WTC11 (cell line): Measurements from ENCODE around the gene UBL4B.

Experiments
- ATF1 ChIP-seq: sonication (generic); formaldehyde crosslinking; IDR thresholded peaks from 2 replicates; pipeline ENCODE4 v1.8.1; 2023; ENCODE audit warnings: mild to moderate bottlenecking, moderate library complexity, missing genetic modification reagents
- CBFB ChIP-seq: sonication (generic); formaldehyde crosslinking; IDR thresholded peaks from 2 replicates; pipeline ENCODE4 v1.8.1; 2022; ENCODE audit warnings: mild to moderate bottlenecking, low read depth, missing genetic modification reagents
- CREB1 ChIP-seq: sonication (generic); formaldehyde crosslinking; IDR thresholded peaks from 2 replicates; pipeline ENCODE4 v1.8.0; 2023; ENCODE audit warnings: mild to moderate bottlenecking, missing genetic modification reagents
- ELF4 ChIP-seq: sonication (generic); formaldehyde crosslinking; IDR thresholded peaks from 2 replicates; pipeline ENCODE4 v1.8.1; 2022; ENCODE audit warnings: low read depth, mild to moderate bottlenecking, moderate library complexity, missing genetic modification reagents
- TF ChIP-seq, protein P1 (sequence below): sonication (generic); formaldehyde crosslinking; IDR thresholded peaks from 2 replicates; pipeline ENCODE4 v1.8.1; 2023; ENCODE audit warnings: mild to moderate bottlenecking, missing genetic modification reagents
- TF ChIP-seq, protein P2 (sequence below): fragments of 200-600 bp; IDR thresholded peaks from 2 replicates; pipeline ENCODE4 v1.8.0; 2022; ENCODE audit warnings: antibody characterized with exemption
- TF ChIP-seq, protein P3 (sequence below): sonication (generic); formaldehyde crosslinking; IDR thresholded peaks from 2 replicates; pipeline ENCODE4 v1.8.1; 2023; ENCODE audit warnings: mild to moderate bottlenecking, missing genetic modification reagents, moderate library complexity
- TF ChIP-seq, protein P4 (sequence below): sonication (generic); formaldehyde crosslinking; IDR thresholded peaks from 2 replicates; pipeline ENCODE4 v1.8.1; 2022; ENCODE audit warnings: low read depth, missing genetic modification reagents, borderline replicate concordance
- TF ChIP-seq, protein P5 (sequence below): sonication (generic); formaldehyde crosslinking; conservative IDR thresholded peaks from 2 replicates; pipeline ENCODE4 v1.8.1; 2022; ENCODE audit warnings: mild to moderate bottlenecking, missing genetic modification reagents

DNA sequence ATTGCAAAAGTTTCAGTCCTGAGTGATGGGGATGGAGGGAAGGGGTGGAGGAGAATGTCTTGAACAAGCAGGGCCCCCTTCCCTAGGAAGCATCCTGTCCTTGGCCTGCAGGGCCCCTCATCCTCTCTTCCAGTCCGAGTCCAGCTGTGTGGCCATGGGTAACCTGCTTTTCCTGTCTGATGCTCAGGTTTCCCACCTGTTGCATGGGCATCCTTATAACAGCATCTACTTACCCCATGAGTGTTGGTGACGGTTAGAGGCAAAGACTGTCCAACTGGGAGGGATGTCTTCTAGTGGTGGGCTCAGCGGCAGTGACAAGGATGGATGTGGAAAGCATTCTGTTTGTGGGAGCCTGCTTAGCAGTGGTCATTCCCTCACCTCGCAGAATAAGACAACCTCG lies 1.9 kb downstream of the UBL4B start:
- TF ChIP-seq, protein P1, sequence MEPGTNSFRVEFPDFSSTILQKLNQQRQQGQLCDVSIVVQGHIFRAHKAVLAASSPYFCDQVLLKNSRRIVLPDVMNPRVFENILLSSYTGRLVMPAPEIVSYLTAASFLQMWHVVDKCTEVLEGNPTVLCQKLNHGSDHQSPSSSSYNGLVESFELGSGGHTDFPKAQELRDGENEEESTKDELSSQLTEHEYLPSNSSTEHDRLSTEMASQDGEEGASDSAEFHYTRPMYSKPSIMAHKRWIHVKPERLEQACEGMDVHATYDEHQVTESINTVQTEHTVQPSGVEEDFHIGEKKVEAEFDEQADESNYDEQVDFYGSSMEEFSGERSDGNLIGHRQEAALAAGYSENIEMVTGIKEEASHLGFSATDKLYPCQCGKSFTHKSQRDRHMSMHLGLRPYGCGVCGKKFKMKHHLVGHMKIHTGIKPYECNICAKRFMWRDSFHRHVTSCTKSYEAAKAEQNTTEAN (CRISPR knock-in tag) = no peak
- TF ChIP-seq, protein P2, sequence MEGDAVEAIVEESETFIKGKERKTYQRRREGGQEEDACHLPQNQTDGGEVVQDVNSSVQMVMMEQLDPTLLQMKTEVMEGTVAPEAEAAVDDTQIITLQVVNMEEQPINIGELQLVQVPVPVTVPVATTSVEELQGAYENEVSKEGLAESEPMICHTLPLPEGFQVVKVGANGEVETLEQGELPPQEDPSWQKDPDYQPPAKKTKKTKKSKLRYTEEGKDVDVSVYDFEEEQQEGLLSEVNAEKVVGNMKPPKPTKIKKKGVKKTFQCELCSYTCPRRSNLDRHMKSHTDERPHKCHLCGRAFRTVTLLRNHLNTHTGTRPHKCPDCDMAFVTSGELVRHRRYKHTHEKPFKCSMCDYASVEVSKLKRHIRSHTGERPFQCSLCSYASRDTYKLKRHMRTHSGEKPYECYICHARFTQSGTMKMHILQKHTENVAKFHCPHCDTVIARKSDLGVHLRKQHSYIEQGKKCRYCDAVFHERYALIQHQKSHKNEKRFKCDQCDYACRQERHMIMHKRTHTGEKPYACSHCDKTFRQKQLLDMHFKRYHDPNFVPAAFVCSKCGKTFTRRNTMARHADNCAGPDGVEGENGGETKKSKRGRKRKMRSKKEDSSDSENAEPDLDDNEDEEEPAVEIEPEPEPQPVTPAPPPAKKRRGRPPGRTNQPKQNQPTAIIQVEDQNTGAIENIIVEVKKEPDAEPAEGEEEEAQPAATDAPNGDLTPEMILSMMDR = no peak
- no peak for TF ChIP-seq ATF1 (CRISPR knock-in tag)
- TF ChIP-seq, protein P3, sequence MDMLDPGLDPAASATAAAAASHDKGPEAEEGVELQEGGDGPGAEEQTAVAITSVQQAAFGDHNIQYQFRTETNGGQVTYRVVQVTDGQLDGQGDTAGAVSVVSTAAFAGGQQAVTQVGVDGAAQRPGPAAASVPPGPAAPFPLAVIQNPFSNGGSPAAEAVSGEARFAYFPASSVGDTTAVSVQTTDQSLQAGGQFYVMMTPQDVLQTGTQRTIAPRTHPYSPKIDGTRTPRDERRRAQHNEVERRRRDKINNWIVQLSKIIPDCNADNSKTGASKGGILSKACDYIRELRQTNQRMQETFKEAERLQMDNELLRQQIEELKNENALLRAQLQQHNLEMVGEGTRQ (CRISPR knock-in tag) = no peak
- TF ChIP-seq CBFB (CRISPR knock-in tag) = no peak
- TF ChIP-seq, protein P4, sequence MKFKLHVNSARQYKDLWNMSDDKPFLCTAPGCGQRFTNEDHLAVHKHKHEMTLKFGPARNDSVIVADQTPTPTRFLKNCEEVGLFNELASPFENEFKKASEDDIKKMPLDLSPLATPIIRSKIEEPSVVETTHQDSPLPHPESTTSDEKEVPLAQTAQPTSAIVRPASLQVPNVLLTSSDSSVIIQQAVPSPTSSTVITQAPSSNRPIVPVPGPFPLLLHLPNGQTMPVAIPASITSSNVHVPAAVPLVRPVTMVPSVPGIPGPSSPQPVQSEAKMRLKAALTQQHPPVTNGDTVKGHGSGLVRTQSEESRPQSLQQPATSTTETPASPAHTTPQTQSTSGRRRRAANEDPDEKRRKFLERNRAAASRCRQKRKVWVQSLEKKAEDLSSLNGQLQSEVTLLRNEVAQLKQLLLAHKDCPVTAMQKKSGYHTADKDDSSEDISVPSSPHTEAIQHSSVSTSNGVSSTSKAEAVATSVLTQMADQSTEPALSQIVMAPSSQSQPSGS (CRISPR knock-in tag) = no peak
- no peak for TF ChIP-seq ELF4 (CRISPR knock-in tag)
- TF ChIP-seq, protein P5, sequence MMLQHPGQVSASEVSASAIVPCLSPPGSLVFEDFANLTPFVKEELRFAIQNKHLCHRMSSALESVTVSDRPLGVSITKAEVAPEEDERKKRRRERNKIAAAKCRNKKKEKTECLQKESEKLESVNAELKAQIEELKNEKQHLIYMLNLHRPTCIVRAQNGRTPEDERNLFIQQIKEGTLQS = no peak
- no peak for TF ChIP-seq CREB1
